CD8-positive, alpha-beta memory T cell (primary cell): Measurements from ENCODE around the gene MAPRE2. TPM values are rescaled to one million over a fixed set of nuclear protein-coding genes. Genes with fewer than 3 reads are reported as not detected.

ENCODE experiments used
- polyA plus RNA-seq: library from polyadenylated mRNA; unstranded; fragments of 300-500 nt; fragmentation: Illumina TruSeq; gene quantifications from one replicate; pipeline ENCODE4 v1.2.3, GENCODE V29; 2021
- total RNA-seq, 2 experiments: library from RNA; stranded (reverse); gene quantifications; one replicate each; pipeline ENCODE4 v1.2.3, GENCODE V29; 2021

MAPRE2 gene
- total and polyA plus RNA-seq, 3 experiments from 2014 or later, result 38.5 to 80.4 (median 38.6) TPM

Other genes with a start within 250 kb of the MAPRE2 start
- 10 to 100 TPM; 20.9 to 22.5 TPM for gene ZNF397, start 199.6 kb downstream of the MAPRE2 start, total RNA-seq
- gene ZNF397, start 199.6 kb downstream of the MAPRE2 start, polyA plus RNA-seq, result 6.7 TPM
- gene ZSCAN30, start 248.8 kb downstream of the MAPRE2 start, total RNA-seq, result 10 to 100 TPM in 1 of 2 experiments, 1 to 10 TPM in 1; 8.9 to 10.8 TPM
- gene ZSCAN30, start 248.8 kb downstream of the MAPRE2 start, polyA plus RNA-seq, result 3.0 TPM